Measurements from ENCODE around the gene RAB3A. TPM values are rescaled to one million over a fixed set of nuclear protein-coding genes. Genes with fewer than 3 reads are reported as not detected.

The RAB3A gene
- total RNA-seq, 2 donors from 2014 or later, result 3.5 to 4.2 TPM

DNA sequence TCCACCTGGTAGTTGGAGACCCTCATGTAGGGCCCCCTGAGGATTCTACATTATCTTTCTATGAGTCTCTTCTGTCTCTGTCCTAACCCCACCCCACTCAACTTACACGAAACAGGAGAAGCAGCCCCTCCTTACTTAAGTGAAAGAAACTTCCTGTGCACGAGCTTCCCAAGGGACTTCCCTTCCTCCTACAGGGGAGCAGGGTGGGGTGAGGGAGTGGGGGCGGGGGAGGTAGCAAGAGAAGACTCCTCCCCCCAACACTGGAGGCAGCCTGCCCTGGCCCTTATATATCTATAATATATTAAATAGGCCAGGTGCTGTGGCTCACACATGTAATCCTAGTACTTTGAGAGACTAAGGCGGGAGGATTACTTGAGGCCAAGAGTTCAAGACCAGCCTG, 27.9 kb upstream of the RAB3A start:
- H3K27me3 ChIP-seq, result peaks cover 9% of the 10 kb centered on the region
- TF ChIP-seq, protein P1, sequence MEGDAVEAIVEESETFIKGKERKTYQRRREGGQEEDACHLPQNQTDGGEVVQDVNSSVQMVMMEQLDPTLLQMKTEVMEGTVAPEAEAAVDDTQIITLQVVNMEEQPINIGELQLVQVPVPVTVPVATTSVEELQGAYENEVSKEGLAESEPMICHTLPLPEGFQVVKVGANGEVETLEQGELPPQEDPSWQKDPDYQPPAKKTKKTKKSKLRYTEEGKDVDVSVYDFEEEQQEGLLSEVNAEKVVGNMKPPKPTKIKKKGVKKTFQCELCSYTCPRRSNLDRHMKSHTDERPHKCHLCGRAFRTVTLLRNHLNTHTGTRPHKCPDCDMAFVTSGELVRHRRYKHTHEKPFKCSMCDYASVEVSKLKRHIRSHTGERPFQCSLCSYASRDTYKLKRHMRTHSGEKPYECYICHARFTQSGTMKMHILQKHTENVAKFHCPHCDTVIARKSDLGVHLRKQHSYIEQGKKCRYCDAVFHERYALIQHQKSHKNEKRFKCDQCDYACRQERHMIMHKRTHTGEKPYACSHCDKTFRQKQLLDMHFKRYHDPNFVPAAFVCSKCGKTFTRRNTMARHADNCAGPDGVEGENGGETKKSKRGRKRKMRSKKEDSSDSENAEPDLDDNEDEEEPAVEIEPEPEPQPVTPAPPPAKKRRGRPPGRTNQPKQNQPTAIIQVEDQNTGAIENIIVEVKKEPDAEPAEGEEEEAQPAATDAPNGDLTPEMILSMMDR (IDR thresholded peaks at IDR 0.05), result no peak

DNA sequence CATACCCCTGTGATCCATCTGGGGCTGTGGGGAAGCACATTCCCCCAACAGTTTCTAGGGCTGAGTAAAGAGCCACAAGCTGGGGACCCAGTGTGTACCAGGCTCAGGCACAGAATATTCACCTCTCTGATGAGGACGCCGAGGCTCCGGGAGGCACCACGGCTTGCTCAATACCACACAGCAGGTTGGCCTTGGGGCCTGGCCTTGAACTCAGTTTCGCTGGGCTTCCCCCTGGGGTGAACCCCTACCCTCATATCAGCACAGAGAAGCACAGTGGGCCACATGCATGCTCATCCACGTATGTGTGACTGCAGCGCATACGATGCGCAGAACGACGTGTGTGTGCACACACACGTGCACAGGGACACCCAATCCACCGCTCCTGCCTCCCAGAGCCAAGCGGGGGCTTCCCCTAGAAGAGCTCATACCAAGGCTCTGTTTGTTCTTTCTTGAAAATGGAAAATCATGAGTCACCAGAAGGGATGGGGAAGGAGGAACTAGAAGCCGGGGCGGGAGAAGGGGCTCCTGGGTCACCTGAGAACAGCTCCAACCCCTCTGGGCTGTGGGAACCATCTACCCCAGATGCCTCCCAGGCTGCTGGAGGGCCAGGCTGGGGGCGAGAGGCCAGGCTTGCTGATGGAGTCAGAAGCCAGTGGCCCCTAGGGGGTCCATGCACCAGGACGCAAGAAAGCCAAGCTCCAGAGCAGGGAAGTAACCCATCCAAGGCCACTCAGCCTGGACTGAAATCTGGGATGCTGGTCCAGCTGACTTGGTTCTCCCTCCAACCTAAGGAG, 27.3 kb upstream of the RAB3A start:
- peaks cover under 1% of the 10 kb centered on the region for H3K4me1 ChIP-seq
- no peak overlapping the region for H3K9ac ChIP-seq (ENCODE audit: low read depth in 2 of 2, low read length in 2 of 2)
- H3K36me3 ChIP-seq, result no peaks in the 10 kb centered on the region
- TF ChIP-seq, protein P1 (IDR thresholded peaks at IDR 0.05), result no peak
- peaks cover 12% of the 10 kb centered on the region for H3K27me3 ChIP-seq
- no peak overlapping the region for H3K4me3 ChIP-seq
- no peak for DNase-seq
- intact Hi-C loops (cut with DNase I), result no loop called here
- no peak overlapping the region for H3K27ac ChIP-seq
- no peaks in the 10 kb centered on the region for H3K9me3 ChIP-seq

More for the DNA sequence above, 27.9 kb upstream of the RAB3A start:
- Histone ChIP-seq H3K4me1 (no peaks in the 10 kb centered on the region), H3K27ac (no peak overlapping the region), H3K36me3 (no peaks in the 10 kb centered on the region), H3K9me3 (no peaks in the 10 kb centered on the region), H3K9ac (ENCODE audit: low read depth in 2 of 2, low read length in 2 of 2) (no peak overlapping the region), H3K4me3 (no peak overlapping the region)
- DNase-seq, result no peak
- intact Hi-C loops (cut with DNase I), result no loop called here

DNA sequence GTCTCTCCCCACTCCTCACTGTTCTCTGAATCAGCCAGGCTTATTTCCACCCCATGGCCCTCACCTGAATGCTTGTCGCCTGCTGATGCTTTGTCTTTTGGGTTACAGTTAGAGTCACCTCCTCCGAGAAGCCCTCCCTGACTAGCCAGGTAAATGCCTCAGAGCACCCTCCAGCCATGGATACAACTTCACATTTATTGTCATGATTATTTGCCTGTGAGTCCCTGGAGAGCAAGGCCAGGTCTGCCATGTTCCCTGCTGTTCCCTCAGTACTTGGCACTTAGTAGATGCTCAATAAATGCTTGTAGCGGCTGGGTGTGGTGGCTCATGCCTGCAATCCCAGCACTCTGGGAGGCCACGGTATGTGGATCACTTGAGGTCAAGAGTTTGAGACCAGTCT, 26.1 kb upstream of the RAB3A start:
- Histone ChIP-seq H3K27me3 (peaks cover 24% of the 10 kb centered on the region), H3K4me3 (no peak overlapping the region), H3K9me3 (no peaks in the 10 kb centered on the region), H3K36me3 (no peaks in the 10 kb centered on the region), H3K4me1 (peaks cover 7% of the 10 kb centered on the region), H3K27ac (no peak overlapping the region), H3K9ac (ENCODE audit: low read depth in 2 of 2, low read length in 2 of 2) (no peak overlapping the region)
- intact Hi-C loops (cut with DNase I), result no loop called here
- TF ChIP-seq, protein P1 (IDR thresholded peaks at IDR 0.05), result no peak
- DNase-seq, result no peak

DNA sequence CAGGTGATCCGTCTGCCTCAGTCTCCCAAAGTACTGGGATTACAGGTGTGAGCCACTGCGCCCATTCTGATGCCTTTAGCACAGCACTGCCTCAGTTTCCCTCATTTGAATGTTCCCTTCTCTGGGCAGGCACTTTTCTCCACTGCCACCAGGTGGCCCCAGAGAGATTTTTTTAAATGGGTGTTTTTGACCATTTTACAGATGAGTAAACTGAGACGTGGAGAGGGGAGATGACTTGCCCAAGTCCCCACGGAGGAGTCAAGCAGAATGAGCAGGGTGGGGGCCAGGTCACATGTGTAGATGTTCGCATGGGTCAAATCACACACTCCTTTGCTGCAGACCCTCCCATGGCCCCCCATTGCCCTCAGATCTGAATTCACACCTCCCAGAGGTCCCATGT, 25.6 kb upstream of the RAB3A start:
- no peaks in the 10 kb centered on the region for H3K9me3 ChIP-seq
- no peak overlapping the region for H3K27ac ChIP-seq
- no peak for DNase-seq
- H3K4me1 ChIP-seq, result peaks cover 10% of the 10 kb centered on the region
- H3K4me3 ChIP-seq, result no peak overlapping the region
- H3K27me3 ChIP-seq, result peaks cover 27% of the 10 kb centered on the region
- no peaks in the 10 kb centered on the region for H3K36me3 ChIP-seq
- no peak overlapping the region for H3K9ac ChIP-seq (ENCODE audit: low read depth in 2 of 2, low read length in 2 of 2)
- intact Hi-C loops (cut with DNase I), result no loop called here
- TF ChIP-seq, protein P1 (IDR thresholded peaks at IDR 0.05), result peak; percentile 48

DNA sequence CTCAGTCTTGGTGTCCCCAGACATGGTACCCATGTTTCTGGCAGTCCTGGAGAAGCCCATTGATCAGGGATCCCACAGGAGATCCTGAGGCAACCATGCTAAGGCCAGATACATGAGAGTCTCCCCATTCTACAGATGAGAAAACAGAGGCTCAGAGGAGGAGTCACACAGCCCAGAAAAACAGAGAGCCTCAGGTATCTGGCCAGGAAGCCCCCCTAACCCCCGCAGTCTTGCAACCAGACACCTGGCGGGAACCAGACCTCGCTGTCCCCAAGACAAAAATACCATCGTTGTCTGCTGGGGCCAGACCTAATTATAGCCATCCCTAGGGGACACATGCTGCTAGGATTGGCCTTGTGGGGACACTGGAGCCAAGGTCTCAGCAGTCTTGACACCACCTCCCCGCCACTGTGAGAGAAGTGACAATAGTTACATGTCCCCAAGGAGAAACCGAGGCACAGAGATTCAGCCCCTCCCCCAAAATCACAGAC, 24.0 kb upstream of the RAB3A start:
- TF ChIP-seq, protein P1 (IDR thresholded peaks at IDR 0.05), result no peak
- Histone ChIP-seq H3K9me3 (no peaks in the 10 kb centered on the region), H3K27ac (no peak overlapping the region), H3K27me3 (peaks cover 18% of the 10 kb centered on the region), H3K4me3 (no peak overlapping the region), H3K36me3 (no peaks in the 10 kb centered on the region), H3K4me1 (peaks cover 10% of the 10 kb centered on the region), H3K9ac (ENCODE audit: low read depth in 2 of 2, low read length in 2 of 2) (no peak overlapping the region)
- no peak for DNase-seq
- intact Hi-C loops (cut with DNase I), result no loop called here
